ENCODE measurements around the gene TMEM254. TPM values are rescaled to one million over a fixed set of nuclear protein-coding genes. Genes with fewer than 3 reads are reported as not detected.
A peak's percentile ranks its signal among the peaks of the same experiment; 100 is the strongest.
"Not testable (repeated sequence)": the region's sequence is repeated elsewhere in the genome, so short reads cannot be mapped to it uniquely, and the experiment has no call there.

The TMEM254 gene
- total and polyA plus RNA-seq, 8 donors, result 6.3 to 13.5 (median 8.7) TPM

DNA sequence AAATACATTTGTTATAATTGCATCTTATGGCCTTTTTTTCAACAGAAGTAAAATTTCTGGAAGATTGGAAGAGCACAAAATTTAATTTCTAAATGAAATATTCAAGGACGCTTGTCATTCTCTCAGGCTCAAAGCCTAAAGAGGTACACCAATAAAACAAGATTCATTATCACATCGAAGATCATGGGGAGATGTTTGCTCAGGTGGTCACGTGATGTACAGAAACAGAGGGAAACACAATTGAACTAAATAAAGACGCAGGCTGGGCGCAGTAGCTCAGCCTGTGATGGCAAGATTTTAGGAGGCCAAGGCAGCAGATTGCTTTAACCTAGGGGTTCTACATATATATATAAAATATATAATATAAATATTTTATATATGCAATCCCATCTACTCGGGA lies 37.3 kb upstream of the TMEM254 start:
- 77 to 85% methylated on average over 6 of the region's 6 CpGs for WGBS, 2 donors
- H3K27ac ChIP-seq, result no peak overlapping the region
- FAIRE-seq, result no peak

GRCh38 chr10:80044935-80045334 lies 33.5 kb upstream of the TMEM254 start:
- H3K4me3 ChIP-seq, H3K27ac ChIP-seq, DNase-seq, H3K27me3 ChIP-seq, H3K36me3 ChIP-seq, H3K9me3 ChIP-seq, FAIRE-seq, H3K4me1 ChIP-seq: not testable (repeated sequence)
- intact Hi-C loops (cut with DNase I), result loop anchor here in 1 of 3 donors (10.0 kb wide), 1 partner anchor 100 kb away; the partner anchor contains the start of gene SFTPD
- 89 to 91% methylated on average over 6 of the region's 6 CpGs for WGBS, 2 donors
- peak in 1 of 4 donors; percentile 56 for ATAC-seq

More for the DNA sequence above, 37.3 kb upstream of the TMEM254 start:
- no peaks in the 10 kb centered on the region for H3K36me3 ChIP-seq
- H3K9me3 ChIP-seq, result no peaks in the 10 kb centered on the region
- ATAC-seq, result no peak
- TF ChIP-seq CTCF (IDR thresholded peaks at IDR 0.05), result no peak
- no peaks in the 10 kb centered on the region for H3K4me1 ChIP-seq
- no peaks in the 10 kb centered on the region for H3K27me3 ChIP-seq
- intact Hi-C loops (cut with DNase I), result loop anchor here in 1 of 3 donors (10.0 kb wide), 1 partner anchor 96 kb away; the partner anchor contains the start of gene SFTPD
- DNase-seq, result no peak
- no peak overlapping the region for H3K4me3 ChIP-seq

- intact Hi-C loops (cut with DNase I), result loop anchor here in 1 of 3 donors (10.0 kb wide), 1 partner anchor 102 kb away; the partner anchor contains the start of gene SFTPD
- FAIRE-seq, result no peak
These were observed 31.6 kb upstream of the TMEM254 start for GRCh38 chr10:80046629-80047441.

GRCh38 chr10:80050752-80051151 lies 27.7 kb upstream of the TMEM254 start:
- DNase-seq, result no peak
- FAIRE-seq, result no peak
- intact Hi-C loops (cut with DNase I), result no loop called here
- no peak overlapping the region for H3K4me3 ChIP-seq
- H3K36me3 ChIP-seq, result no peaks in the 10 kb centered on the region
- WGBS, 2 donors, result 76 to 81% methylated on average over 3 of the region's 3 CpGs
- ATAC-seq, result no peak
- no peaks in the 10 kb centered on the region for H3K9me3 ChIP-seq
- no peaks in the 10 kb centered on the region for H3K4me1 ChIP-seq
- H3K27ac ChIP-seq, result no peak overlapping the region
- no peaks in the 10 kb centered on the region for H3K27me3 ChIP-seq
- no peak for TF ChIP-seq CTCF (IDR thresholded peaks at IDR 0.05)

More at GRCh38 chr10:80046629-80047441, 31.6 kb upstream of the TMEM254 start:
- peak; percentile 81 to 95 (median 94) for TF ChIP-seq CTCF (IDR thresholded peaks at IDR 0.05)
- ATAC-seq (peak; percentile 92 to 99 (median 96)), DNase-seq (peak; percentile 56 to 93 (median 80))
- H3K4me1 ChIP-seq, result no peaks in the 10 kb centered on the region
- no peaks in the 10 kb centered on the region for H3K36me3 ChIP-seq
- no peaks in the 10 kb centered on the region for H3K27me3 ChIP-seq
- H3K27ac ChIP-seq, result no peak overlapping the region
- H3K9me3 ChIP-seq, result no peaks in the 10 kb centered on the region
- H3K4me3 ChIP-seq, result no peak overlapping the region
- WGBS, 2 donors, result 28 to 29% methylated on average over 10 of the region's 10 CpGs

GRCh38 chr10:80051993-80052392 lies 26.5 kb upstream of the TMEM254 start:
- 51 to 54% methylated on average over 3 of the region's 3 CpGs for WGBS, 2 donors

More at GRCh38 chr10:80051993-80052392, 26.5 kb upstream of the TMEM254 start:
- no peaks in the 10 kb centered on the region for H3K4me1 ChIP-seq
- no peak for TF ChIP-seq CTCF (IDR thresholded peaks at IDR 0.05)
- DNase-seq (no peak), ATAC-seq (no peak), FAIRE-seq (no peak)
- no peak overlapping the region for H3K27ac ChIP-seq
- H3K4me3 ChIP-seq, result no peak overlapping the region
- no peaks in the 10 kb centered on the region for H3K9me3 ChIP-seq
- no peaks in the 10 kb centered on the region for H3K36me3 ChIP-seq
- intact Hi-C loops (cut with DNase I), result no loop called here
- H3K27me3 ChIP-seq, result no peaks in the 10 kb centered on the region

Measured in pancreas (tissue), 10 donors.